HEK293 (cell line): ENCODE measurements around the gene ACSF2.

Source experiments
- CTCF ChIA-PET: fragments of 350-600 bp; formaldehyde crosslinking; extraction: SDS; loops from one replicate; lab custom pipeline; 2021; ENCODE audit warnings: antibody characterized with exemption; lab: Yijun Ruan, JAX
- POLR2A ChIA-PET: fragments of 300-600 bp; formaldehyde crosslinking; extraction: SDS; loops from one replicate; lab custom pipeline; 2020; ENCODE audit warnings: antibody characterized with exemption, inconsistent platforms; lab: Yijun Ruan, JAX
- H3K27ac ChIP-seq: fragments of 200-500 bp; sonication (Bioruptor generic); 2 replicates; pipeline ENCODE4 v1.5.1; 2014; ENCODE audit warnings: low read depth, low read length, control low read depth, inconsistent platforms; ENCODE audit errors: extremely low read depth
- H3K36me3 ChIP-seq, 2 experiments: fragments of 200-500 bp in 1 of 2; sonication (Bioruptor generic) in 1 of 2; 1 replicate in 1 of 2; 2 replicates in 1 of 2; pipeline ENCODE4 v1.5.1; 2014 to 2017; ENCODE audit warnings: inconsistent platforms in 2 of 2, low read length in 2 of 2; ENCODE audit not compliant: control insufficient read depth in 2 of 2, insufficient read depth in 1 of 2
- H3K4me1 ChIP-seq: fragments of 200-500 bp; sonication (Bioruptor generic); 2 replicates; pipeline ENCODE4 v1.5.1; 2014; ENCODE audit warnings: mild to moderate bottlenecking, low read length, inconsistent platforms; ENCODE audit not compliant: control insufficient read depth, insufficient read depth
- H3K4me3 ChIP-seq: 2 replicates; pipeline ENCODE4 v1.5.1; 2011; ENCODE audit warnings: low read depth, mild to moderate bottlenecking, control low read depth, low read length, moderate library complexity
- H3K9me3 ChIP-seq: fragments of 200-500 bp; sonication (Bioruptor generic); 2 replicates; pipeline ENCODE4 v1.5.1; 2014; ENCODE audit warnings: low read depth, low read length, inconsistent platforms; ENCODE audit not compliant: control insufficient read depth, insufficient read depth
- GLIS1 ChIP-seq: fragments of 450-650 bp; formaldehyde crosslinking; IDR thresholded peaks from 2 replicates; pipeline ENCODE4 v1.5.1; 2016; ENCODE audit warnings: missing biosample characterization, missing genetic modification characterization
- KLF1 ChIP-seq: fragments of 450-650 bp; formaldehyde crosslinking; IDR thresholded peaks from 2 replicates; pipeline ENCODE4 v1.5.1; 2016; ENCODE audit warnings: missing biosample characterization, missing genetic modification characterization
- MYNN ChIP-seq: fragments of 450-650 bp; formaldehyde crosslinking; IDR thresholded peaks from 2 replicates; pipeline ENCODE4 v1.5.1; 2016; ENCODE audit warnings: missing biosample characterization, missing genetic modification characterization, borderline replicate concordance
- PRDM1 ChIP-seq: fragments of 450-650 bp; formaldehyde crosslinking; IDR thresholded peaks from 2 replicates; pipeline ENCODE4; 2016; ENCODE audit warnings: missing biosample characterization, missing genetic modification characterization
- WT1 ChIP-seq: fragments of 450-650 bp; formaldehyde crosslinking; IDR thresholded peaks from 2 replicates; pipeline ENCODE4 v1.5.1; 2016; ENCODE audit warnings: missing biosample characterization, missing genetic modification characterization
- ZNF114 ChIP-seq: fragments of 450-650 bp; formaldehyde crosslinking; IDR thresholded peaks from 2 replicates; pipeline ENCODE4 v1.5.0; 2017; ENCODE audit warnings: missing biosample characterization, missing genetic modification characterization
- ZNF146 ChIP-seq: fragments of 450-650 bp; formaldehyde crosslinking; IDR thresholded peaks from 2 replicates; pipeline ENCODE4 v1.5.1; 2016; ENCODE audit warnings: missing biosample characterization, missing genetic modification characterization
- ZNF174 ChIP-seq: fragments of 450-650 bp; formaldehyde crosslinking; IDR thresholded peaks from 2 replicates; pipeline ENCODE4 v1.5.0; 2017; ENCODE audit warnings: missing biosample characterization, mild to moderate bottlenecking, missing genetic modification characterization
- ZNF175 ChIP-seq: fragments of 450-650 bp; formaldehyde crosslinking; IDR thresholded peaks from 2 replicates; pipeline ENCODE4 v1.5.1; 2016; ENCODE audit warnings: missing biosample characterization, missing genetic modification characterization
- ZNF223 ChIP-seq: fragments of 450-650 bp; formaldehyde crosslinking; IDR thresholded peaks from 2 replicates; pipeline ENCODE4 v1.5.1; 2016; ENCODE audit warnings: missing biosample characterization, missing genetic modification characterization
- ZNF280C ChIP-seq: fragments of 450-650 bp; formaldehyde crosslinking; IDR thresholded peaks from 2 replicates; pipeline ENCODE4 v1.5.1; 2016; ENCODE audit warnings: missing biosample characterization, missing genetic modification characterization
- ZNF292 ChIP-seq: fragments of 450-650 bp; formaldehyde crosslinking; IDR thresholded peaks from 2 replicates; pipeline ENCODE4 v1.5.1; 2016; ENCODE audit warnings: low read depth, missing biosample characterization, missing genetic modification characterization, borderline replicate concordance
- ZNF426 ChIP-seq: fragments of 450-650 bp; formaldehyde crosslinking; IDR thresholded peaks from 2 replicates; pipeline ENCODE4 v1.5.1; 2017; ENCODE audit warnings: missing biosample characterization, missing genetic modification characterization, mild to moderate bottlenecking, inconsistent platforms, moderate library complexity
- ZNF473 ChIP-seq: fragments of 450-650 bp; formaldehyde crosslinking; IDR thresholded peaks from 2 replicates; pipeline ENCODE4 v1.5.1; 2017; ENCODE audit warnings: missing biosample characterization, missing genetic modification characterization
- ZNF501 ChIP-seq: fragments of 450-650 bp; formaldehyde crosslinking; IDR thresholded peaks from 2 replicates; pipeline ENCODE4 v1.5.1; 2016; ENCODE audit warnings: missing biosample characterization, missing genetic modification characterization
- ZSCAN23 ChIP-seq: fragments of 450-650 bp; formaldehyde crosslinking; IDR thresholded peaks from 2 replicates; pipeline ENCODE4 v1.5.1; 2016; ENCODE audit warnings: missing biosample characterization, missing genetic modification characterization
- TF ChIP-seq, protein P1 (sequence below): fragments of 450-650 bp; formaldehyde crosslinking; conservative IDR thresholded peaks from 2 replicates; pipeline ENCODE4 v1.5.1; 2016; ENCODE audit warnings: low read depth, missing biosample characterization, missing genetic modification characterization
- TF ChIP-seq, protein P2 (sequence below): fragments of 450-650 bp; formaldehyde crosslinking; IDR thresholded peaks from 2 replicates; pipeline ENCODE4 v1.5.1; 2017; ENCODE audit warnings: missing biosample characterization, missing genetic modification characterization

The ACSF2 gene

GRCh38 chr17:50386510-50386909 lies 39.5 kb upstream of the ACSF2 start (continued):
- TF ChIP-seq, protein P1, sequence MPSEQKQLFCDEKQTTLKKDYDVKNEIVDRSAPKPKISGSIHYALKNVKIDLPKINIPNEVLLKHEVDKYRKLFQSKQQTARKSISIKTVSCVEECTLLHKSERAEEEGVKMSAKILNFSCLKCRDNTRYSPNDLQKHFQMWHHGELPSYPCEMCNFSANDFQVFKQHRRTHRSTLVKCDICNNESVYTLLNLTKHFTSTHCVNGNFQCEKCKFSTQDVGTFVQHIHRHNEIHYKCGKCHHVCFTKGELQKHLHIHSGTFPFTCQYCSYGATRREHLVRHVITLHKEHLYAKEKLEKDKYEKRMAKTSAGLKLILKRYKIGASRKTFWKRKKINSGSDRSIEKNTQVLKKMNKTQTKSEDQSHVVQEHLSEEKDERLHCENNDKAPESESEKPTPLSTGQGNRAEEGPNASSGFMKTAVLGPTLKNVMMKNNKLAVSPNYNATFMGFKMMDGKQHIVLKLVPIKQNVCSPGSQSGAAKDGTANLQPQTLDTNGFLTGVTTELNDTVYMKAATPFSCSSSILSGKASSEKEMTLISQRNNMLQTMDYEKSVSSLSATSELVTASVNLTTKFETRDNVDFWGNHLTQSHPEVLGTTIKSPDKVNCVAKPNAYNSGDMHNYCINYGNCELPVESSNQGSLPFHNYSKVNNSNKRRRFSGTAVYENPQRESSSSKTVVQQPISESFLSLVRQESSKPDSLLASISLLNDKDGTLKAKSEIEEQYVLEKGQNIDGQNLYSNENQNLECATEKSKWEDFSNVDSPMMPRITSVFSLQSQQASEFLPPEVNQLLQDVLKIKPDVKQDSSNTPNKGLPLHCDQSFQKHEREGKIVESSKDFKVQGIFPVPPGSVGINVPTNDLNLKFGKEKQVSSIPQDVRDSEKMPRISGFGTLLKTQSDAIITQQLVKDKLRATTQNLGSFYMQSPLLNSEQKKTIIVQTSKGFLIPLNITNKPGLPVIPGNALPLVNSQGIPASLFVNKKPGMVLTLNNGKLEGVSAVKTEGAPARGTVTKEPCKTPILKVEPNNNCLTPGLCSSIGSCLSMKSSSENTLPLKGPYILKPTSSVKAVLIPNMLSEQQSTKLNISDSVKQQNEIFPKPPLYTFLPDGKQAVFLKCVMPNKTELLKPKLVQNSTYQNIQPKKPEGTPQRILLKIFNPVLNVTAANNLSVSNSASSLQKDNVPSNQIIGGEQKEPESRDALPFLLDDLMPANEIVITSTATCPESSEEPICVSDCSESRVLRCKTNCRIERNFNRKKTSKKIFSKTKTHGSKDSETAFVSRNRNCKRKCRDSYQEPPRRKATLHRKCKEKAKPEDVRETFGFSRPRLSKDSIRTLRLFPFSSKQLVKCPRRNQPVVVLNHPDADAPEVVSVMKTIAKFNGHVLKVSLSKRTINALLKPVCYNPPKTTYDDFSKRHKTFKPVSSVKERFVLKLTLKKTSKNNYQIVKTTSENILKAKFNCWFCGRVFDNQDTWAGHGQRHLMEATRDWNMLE = no peak
- TF ChIP-seq, protein P2, sequence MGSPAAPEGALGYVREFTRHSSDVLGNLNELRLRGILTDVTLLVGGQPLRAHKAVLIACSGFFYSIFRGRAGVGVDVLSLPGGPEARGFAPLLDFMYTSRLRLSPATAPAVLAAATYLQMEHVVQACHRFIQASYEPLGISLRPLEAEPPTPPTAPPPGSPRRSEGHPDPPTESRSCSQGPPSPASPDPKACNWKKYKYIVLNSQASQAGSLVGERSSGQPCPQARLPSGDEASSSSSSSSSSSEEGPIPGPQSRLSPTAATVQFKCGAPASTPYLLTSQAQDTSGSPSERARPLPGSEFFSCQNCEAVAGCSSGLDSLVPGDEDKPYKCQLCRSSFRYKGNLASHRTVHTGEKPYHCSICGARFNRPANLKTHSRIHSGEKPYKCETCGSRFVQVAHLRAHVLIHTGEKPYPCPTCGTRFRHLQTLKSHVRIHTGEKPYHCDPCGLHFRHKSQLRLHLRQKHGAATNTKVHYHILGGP = no peak
- no peak for TF ChIP-seq ZNF501 (tag by site-specific recombination)
- TF ChIP-seq ZNF174 (tag by site-specific recombination) = no peak
- TF ChIP-seq ZNF292 (tag by site-specific recombination) = no peak
- no peak for TF ChIP-seq ZNF426 (tag by site-specific recombination)
- TF ChIP-seq ZNF280C (tag by site-specific recombination) = no peak

- TF ChIP-seq ZNF146 (tag by site-specific recombination) (no peak), PRDM1 (tag by site-specific recombination) (no peak), MYNN (tag by site-specific recombination) (no peak), KLF1 (tag by site-specific recombination) (no peak), ZNF175 (tag by site-specific recombination) (no peak), GLIS1 (tag by site-specific recombination) (no peak), ZNF114 (tag by site-specific recombination) (no peak), ZNF473 (tag by site-specific recombination) (no peak), ZNF223 (tag by site-specific recombination) (no peak), ZSCAN23 (tag by site-specific recombination) (no peak), WT1 (tag by site-specific recombination) (no peak)
- Histone ChIP-seq H3K27ac (no peak overlapping the region), H3K9me3 (no peaks in the 10 kb centered on the region), H3K4me1 (no peaks in the 10 kb centered on the region), H3K4me3 (no peak overlapping the region), H3K36me3 (peaks cover 94 to 100% of the 10 kb centered on the region in 2 experiments)
- CTCF ChIA-PET = interaction anchor here (0.7 to 8.8 kb wide), 2 partner anchors 9 to 27 kb away, joined by 3 to 69 read pairs; partner anchors contain the start of gene LRRC59
- POLR2A ChIA-PET = interaction anchor here (0.6 to 5.1 kb wide), 5 partner anchors 8 to 83 kb away, joined by 3 to 25 read pairs (median 3); partner anchors contain the start of genes EME1, LRRC59 and MRPL27
Measured at GRCh38 chr17:50388728-50389127, 37.3 kb upstream of the ACSF2 start.
